GM23338 (cell line): ENCODE results near the gene ACAD8. TPM values are rescaled to one million over a fixed set of nuclear protein-coding genes. Genes with fewer than 3 reads are reported as not detected.
A peak's percentile ranks its signal among the peaks of the same experiment; 100 is the strongest.

Experiments used
- ATAC-seq: fragments of 200-7000 bp; cut with Tn5 transposase; 3 replicates; pipeline ENCODE4 v1.9.1; 2020
- DNase-seq: peaks from one replicate; pipeline ENCODE4 v3.0.0-alpha.2; 2015; ENCODE audit warnings: low spot score
- H2AFZ ChIP-seq: fragments of 200-600 bp; sonication (generic); 2 replicates; pipeline ENCODE4 v1.8.0; 2016; ENCODE audit warnings: antibody characterized with exemption, mild to moderate bottlenecking, moderate library complexity
- H3F3A ChIP-seq: fragments of 200-600 bp; sonication (generic); replicated peaks from 2 replicates; pipeline ENCODE4 v1.8.0; 2017; ENCODE audit warnings: antibody characterized with exemption, mixed run types, low read depth
- H3K27ac ChIP-seq: fragments of 200-600 bp; sonication (generic); 2 replicates; pipeline ENCODE4 v1.6.1; 2016; ENCODE audit warnings: low read depth
- H3K27me3 ChIP-seq: fragments of 200-600 bp; sonication (generic); 2 replicates; pipeline ENCODE4 v1.8.0; 2016; ENCODE audit warnings: mild to moderate bottlenecking, mixed run types, moderate library complexity; ENCODE audit not compliant: insufficient read depth
- H3K36me3 ChIP-seq: fragments of 200-600 bp; sonication (generic); 2 replicates; pipeline ENCODE4 v1.8.0; 2016; ENCODE audit warnings: mild to moderate bottlenecking; ENCODE audit not compliant: insufficient read depth
- H3K4me1 ChIP-seq: fragments of 200-600 bp; sonication (generic); 2 replicates; pipeline ENCODE4 v1.8.0; 2016; ENCODE audit warnings: mild to moderate bottlenecking, moderate library complexity; ENCODE audit not compliant: insufficient read depth
- H3K4me2 ChIP-seq: fragments of 200-600 bp; sonication (generic); 2 replicates; pipeline ENCODE4 v1.7.1; 2017; ENCODE audit warnings: mixed run types
- H3K4me3 ChIP-seq: fragments of 200-600 bp; sonication (generic); 2 replicates; pipeline ENCODE4 v1.6.1; 2016; ENCODE audit warnings: mixed run types
- H3K79me2 ChIP-seq: fragments of 200-600 bp; sonication (generic); replicated peaks from 2 replicates; pipeline ENCODE4 v1.8.0; 2017; ENCODE audit warnings: mild to moderate bottlenecking; ENCODE audit not compliant: insufficient read depth
- H3K9me2 ChIP-seq: fragments of 200-600 bp; sonication (generic); 2 replicates; pipeline ENCODE4 v1.8.0; 2017; ENCODE audit not compliant: insufficient read depth
- H4K20me1 ChIP-seq: fragments of 200-600 bp; sonication (generic); replicated peaks from 2 replicates; pipeline ENCODE4 v1.8.0; 2017; ENCODE audit warnings: mild to moderate bottlenecking; ENCODE audit not compliant: insufficient read depth
- H3K27ac Mint-ChIP-seq: 2 replicates; pipeline ENCODE4 v1.8.0; 2020; ENCODE audit warnings: inconsistent platforms, mild to moderate bottlenecking, moderate library complexity, mixed read lengths
- H3K27me3 Mint-ChIP-seq: 3 replicates; pipeline ENCODE4 v1.8.0; 2022; ENCODE audit warnings: low read depth, mild to moderate bottlenecking, moderate library complexity, mixed read lengths, inconsistent platforms; ENCODE audit not compliant: insufficient read depth, poor library complexity
- H3K36me3 Mint-ChIP-seq: 3 replicates; pipeline ENCODE4 v1.8.0; 2021; ENCODE audit warnings: low read depth, mild to moderate bottlenecking, inconsistent platforms, moderate library complexity, mixed read lengths
- H3K4me1 Mint-ChIP-seq: 3 replicates; pipeline ENCODE4 v1.8.0; 2020; ENCODE audit warnings: mild to moderate bottlenecking, inconsistent platforms, mixed read lengths
- H3K4me3 Mint-ChIP-seq: 3 replicates; pipeline ENCODE4 v1.8.0; 2021; ENCODE audit warnings: moderate library complexity, mild to moderate bottlenecking, inconsistent platforms, mixed read lengths
- H3K9me3 Mint-ChIP-seq: 3 replicates; pipeline ENCODE4 v1.8.0; 2020; ENCODE audit warnings: moderate library complexity, mild to moderate bottlenecking, inconsistent platforms, mixed read lengths
- EZH2 ChIP-seq: fragments of 200-600 bp; sonication (generic); IDR thresholded peaks from one replicate; pipeline ENCODE4 v1.8.0; 2017; ENCODE audit warnings: antibody characterized with exemption, mild to moderate bottlenecking, low read depth; ENCODE audit not compliant: unreplicated experiment
- JUNB ChIP-seq: IDR thresholded peaks from one replicate; pipeline ENCODE4 v1.6.1; 2016; ENCODE audit warnings: antibody characterized with exemption; ENCODE audit not compliant: unreplicated experiment
- NANOG ChIP-seq: IDR thresholded peaks from 2 replicates; pipeline ENCODE4 v1.6.1; 2016; ENCODE audit warnings: antibody characterized with exemption, borderline replicate concordance
- POLR2AphosphoS5 ChIP-seq: IDR thresholded peaks from 2 replicates; pipeline ENCODE4 v1.6.1; 2016; ENCODE audit warnings: antibody characterized with exemption, low read depth
- STAT1 ChIP-seq: IDR thresholded peaks from one replicate; pipeline ENCODE4 v1.6.1; 2016; ENCODE audit warnings: antibody characterized with exemption; ENCODE audit not compliant: unreplicated experiment
- ZNF114 ChIP-seq: fragments of 250-450 bp; sonication (Bioruptor Pico); IDR thresholded peaks from 2 replicates; pipeline ENCODE4 v1.5.0; 2020; ENCODE audit warnings: mild to moderate bottlenecking, moderate library complexity
- polyA plus RNA-seq: library from polyadenylated mRNA; unstranded; fragments of >200 nt; fragmentation: Nextera tagmentation; extraction: Ambion mirVana; gene quantifications from 2 replicates; pipeline ENCODE4 v1.2.1, GENCODE V29; 2016
- total RNA-seq: library from RNA; depleted of rRNA; stranded (reverse); fragments of >200 nt; shearing (Covaris generic); gene quantifications from 2 replicates; pipeline ENCODE4 v1.2.3, GENCODE V29; 2014
- TF ChIP-seq, protein P1 (sequence below): IDR thresholded peaks from 2 replicates; pipeline ENCODE4 v1.6.1; 2016; ENCODE audit warnings: antibody characterized with exemption
- TF ChIP-seq, protein P2 (sequence below), 2 experiments: fragments of 200-600 bp in 1 of 2; sonication (generic) in 1 of 2; conservative IDR thresholded peaks; 2 replicates each; pipeline versions ENCODE4 v1.5.1 to v1.6.1; 2016 to 2017; ENCODE audit warnings: antibody characterized with exemption in 2 of 2, low read depth in 2 of 2, mild to moderate bottlenecking in 2 of 2, moderate library complexity in 1 of 2
- TF ChIP-seq, protein P3 (sequence below): fragments of 250-450 bp; sonication (Bioruptor Pico); IDR thresholded peaks from 2 replicates; pipeline ENCODE4 v1.5.0; 2020; ENCODE audit warnings: mild to moderate bottlenecking, moderate library complexity
- TF ChIP-seq, protein P4 (sequence below): IDR thresholded peaks from one replicate; pipeline ENCODE4 v1.6.1; 2018; ENCODE audit warnings: antibody characterized with exemption; ENCODE audit not compliant: unreplicated experiment

ACAD8 gene
- total and polyA plus RNA-seq, 2 experiments from 2014 or later, result 43.2 to 65.4 TPM

DNA sequence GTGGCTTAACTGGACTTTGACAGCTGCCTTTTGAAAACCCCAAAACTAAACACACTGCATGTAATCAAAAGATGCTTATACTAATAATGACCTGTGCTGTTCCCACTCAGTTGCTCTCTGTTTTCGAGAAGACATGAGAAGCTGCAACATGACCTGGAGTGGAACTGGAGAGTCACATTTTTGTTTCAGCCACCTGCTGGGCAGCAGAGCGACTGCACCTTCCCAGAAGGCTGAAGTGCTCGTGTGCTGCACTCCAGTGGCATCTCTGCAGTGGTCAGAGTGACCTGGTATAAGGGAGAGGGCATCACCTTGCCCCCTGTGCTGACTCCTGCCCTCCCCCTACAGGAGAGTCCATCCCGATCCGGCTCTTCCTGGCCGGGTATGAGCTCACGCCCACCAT lies 8.8 kb upstream of the ACAD8 start:
- Mint-ChIP-seq H3K4me1 (peaks cover 9% of the 10 kb centered on the region; the same call in 2 of the 3 replicates), H3K36me3 (peaks cover 38% of the 10 kb centered on the region), H3K27ac (no peak overlapping the region), H3K9me3 (no peaks in the 10 kb centered on the region), H3K27me3 (no peaks in the 10 kb centered on the region), H3K4me3 (no peak overlapping the region)
- H3K27me3 ChIP-seq, result no peaks in the 10 kb centered on the region
- no peaks in the 10 kb centered on the region for H3K9me2 ChIP-seq
- DNase-seq, result peak; percentile 44
- no peaks in the 10 kb centered on the region for H3K4me1 ChIP-seq
- H3K79me2 ChIP-seq, result no peaks in the 10 kb centered on the region
- no peak overlapping the region for H3K4me2 ChIP-seq
- no peaks in the 10 kb centered on the region for H3F3A ChIP-seq
- no peak overlapping the region for H2AFZ ChIP-seq
- no peaks in the 10 kb centered on the region for H4K20me1 ChIP-seq
- peak; percentile 86 for ATAC-seq
- TF ChIP-seq STAT1, result no peak
- TF ChIP-seq, protein P1, sequence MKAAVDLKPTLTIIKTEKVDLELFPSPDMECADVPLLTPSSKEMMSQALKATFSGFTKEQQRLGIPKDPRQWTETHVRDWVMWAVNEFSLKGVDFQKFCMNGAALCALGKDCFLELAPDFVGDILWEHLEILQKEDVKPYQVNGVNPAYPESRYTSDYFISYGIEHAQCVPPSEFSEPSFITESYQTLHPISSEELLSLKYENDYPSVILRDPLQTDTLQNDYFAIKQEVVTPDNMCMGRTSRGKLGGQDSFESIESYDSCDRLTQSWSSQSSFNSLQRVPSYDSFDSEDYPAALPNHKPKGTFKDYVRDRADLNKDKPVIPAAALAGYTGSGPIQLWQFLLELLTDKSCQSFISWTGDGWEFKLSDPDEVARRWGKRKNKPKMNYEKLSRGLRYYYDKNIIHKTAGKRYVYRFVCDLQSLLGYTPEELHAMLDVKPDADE, result no peak
- no peak for TF ChIP-seq JUNB
- TF ChIP-seq ZNF114, result no peak
- TF ChIP-seq, protein P2, sequence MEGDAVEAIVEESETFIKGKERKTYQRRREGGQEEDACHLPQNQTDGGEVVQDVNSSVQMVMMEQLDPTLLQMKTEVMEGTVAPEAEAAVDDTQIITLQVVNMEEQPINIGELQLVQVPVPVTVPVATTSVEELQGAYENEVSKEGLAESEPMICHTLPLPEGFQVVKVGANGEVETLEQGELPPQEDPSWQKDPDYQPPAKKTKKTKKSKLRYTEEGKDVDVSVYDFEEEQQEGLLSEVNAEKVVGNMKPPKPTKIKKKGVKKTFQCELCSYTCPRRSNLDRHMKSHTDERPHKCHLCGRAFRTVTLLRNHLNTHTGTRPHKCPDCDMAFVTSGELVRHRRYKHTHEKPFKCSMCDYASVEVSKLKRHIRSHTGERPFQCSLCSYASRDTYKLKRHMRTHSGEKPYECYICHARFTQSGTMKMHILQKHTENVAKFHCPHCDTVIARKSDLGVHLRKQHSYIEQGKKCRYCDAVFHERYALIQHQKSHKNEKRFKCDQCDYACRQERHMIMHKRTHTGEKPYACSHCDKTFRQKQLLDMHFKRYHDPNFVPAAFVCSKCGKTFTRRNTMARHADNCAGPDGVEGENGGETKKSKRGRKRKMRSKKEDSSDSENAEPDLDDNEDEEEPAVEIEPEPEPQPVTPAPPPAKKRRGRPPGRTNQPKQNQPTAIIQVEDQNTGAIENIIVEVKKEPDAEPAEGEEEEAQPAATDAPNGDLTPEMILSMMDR (conservative IDR thresholded peaks at IDR 0.05; ENCODE audit: low read depth in 2 of 2), result peak; percentile 42 to 48
- TF ChIP-seq EZH2, result no peak
- peaks cover 12% of the 10 kb centered on the region; the same call in 1 of the 2 replicates for H3K36me3 ChIP-seq
- no peak overlapping the region for H3K4me3 ChIP-seq
- no peak overlapping the region for H3K27ac ChIP-seq

DNA sequence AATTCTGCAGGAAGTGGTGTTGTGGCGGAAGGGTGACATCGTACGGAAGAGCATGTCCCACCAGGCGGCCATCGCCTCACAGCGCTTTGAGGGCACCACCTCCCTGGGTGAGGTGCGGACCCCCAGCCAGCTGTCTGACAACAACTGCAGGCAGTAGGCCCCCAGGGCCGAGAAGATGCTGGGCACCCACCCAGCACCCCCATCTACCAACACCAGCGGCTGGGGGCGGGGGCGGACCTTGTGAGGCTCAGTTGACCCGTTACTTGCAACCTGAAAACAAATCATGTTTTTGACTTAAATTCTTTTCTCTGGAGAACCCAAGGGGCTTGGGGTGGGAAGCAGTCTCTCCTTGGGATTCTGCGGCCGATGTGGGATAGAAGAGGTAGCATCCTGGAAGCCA lies 7.9 kb upstream of the ACAD8 start:
- no peaks in the 10 kb centered on the region for H3K9me2 ChIP-seq
- no peaks in the 10 kb centered on the region for H3K79me2 ChIP-seq
- H3K36me3 ChIP-seq, result peaks cover 20% of the 10 kb centered on the region
- H3F3A ChIP-seq, result no peaks in the 10 kb centered on the region
- no peak overlapping the region for H2AFZ ChIP-seq
- no peaks in the 10 kb centered on the region for H3K4me1 ChIP-seq
- DNase-seq (no peak), ATAC-seq (no peak)
- H3K27me3 ChIP-seq, result no peaks in the 10 kb centered on the region
- H4K20me1 ChIP-seq, result no peaks in the 10 kb centered on the region
- no peak overlapping the region for H3K4me3 ChIP-seq
- Mint-ChIP-seq H3K27me3 (no peaks in the 10 kb centered on the region), H3K9me3 (no peaks in the 10 kb centered on the region), H3K36me3 (peaks cover 45% of the 10 kb centered on the region), H3K27ac (no peak overlapping the region), H3K4me1 (peaks cover 9% of the 10 kb centered on the region; the same call in 2 of the 3 replicates), H3K4me3 (no peak overlapping the region)
- H3K4me2 ChIP-seq, result no peak overlapping the region
- H3K27ac ChIP-seq, result no peak overlapping the region
- TF ChIP-seq ZNF114, result no peak
- no peak for TF ChIP-seq POLR2AphosphoS5
- TF ChIP-seq, protein P3, sequence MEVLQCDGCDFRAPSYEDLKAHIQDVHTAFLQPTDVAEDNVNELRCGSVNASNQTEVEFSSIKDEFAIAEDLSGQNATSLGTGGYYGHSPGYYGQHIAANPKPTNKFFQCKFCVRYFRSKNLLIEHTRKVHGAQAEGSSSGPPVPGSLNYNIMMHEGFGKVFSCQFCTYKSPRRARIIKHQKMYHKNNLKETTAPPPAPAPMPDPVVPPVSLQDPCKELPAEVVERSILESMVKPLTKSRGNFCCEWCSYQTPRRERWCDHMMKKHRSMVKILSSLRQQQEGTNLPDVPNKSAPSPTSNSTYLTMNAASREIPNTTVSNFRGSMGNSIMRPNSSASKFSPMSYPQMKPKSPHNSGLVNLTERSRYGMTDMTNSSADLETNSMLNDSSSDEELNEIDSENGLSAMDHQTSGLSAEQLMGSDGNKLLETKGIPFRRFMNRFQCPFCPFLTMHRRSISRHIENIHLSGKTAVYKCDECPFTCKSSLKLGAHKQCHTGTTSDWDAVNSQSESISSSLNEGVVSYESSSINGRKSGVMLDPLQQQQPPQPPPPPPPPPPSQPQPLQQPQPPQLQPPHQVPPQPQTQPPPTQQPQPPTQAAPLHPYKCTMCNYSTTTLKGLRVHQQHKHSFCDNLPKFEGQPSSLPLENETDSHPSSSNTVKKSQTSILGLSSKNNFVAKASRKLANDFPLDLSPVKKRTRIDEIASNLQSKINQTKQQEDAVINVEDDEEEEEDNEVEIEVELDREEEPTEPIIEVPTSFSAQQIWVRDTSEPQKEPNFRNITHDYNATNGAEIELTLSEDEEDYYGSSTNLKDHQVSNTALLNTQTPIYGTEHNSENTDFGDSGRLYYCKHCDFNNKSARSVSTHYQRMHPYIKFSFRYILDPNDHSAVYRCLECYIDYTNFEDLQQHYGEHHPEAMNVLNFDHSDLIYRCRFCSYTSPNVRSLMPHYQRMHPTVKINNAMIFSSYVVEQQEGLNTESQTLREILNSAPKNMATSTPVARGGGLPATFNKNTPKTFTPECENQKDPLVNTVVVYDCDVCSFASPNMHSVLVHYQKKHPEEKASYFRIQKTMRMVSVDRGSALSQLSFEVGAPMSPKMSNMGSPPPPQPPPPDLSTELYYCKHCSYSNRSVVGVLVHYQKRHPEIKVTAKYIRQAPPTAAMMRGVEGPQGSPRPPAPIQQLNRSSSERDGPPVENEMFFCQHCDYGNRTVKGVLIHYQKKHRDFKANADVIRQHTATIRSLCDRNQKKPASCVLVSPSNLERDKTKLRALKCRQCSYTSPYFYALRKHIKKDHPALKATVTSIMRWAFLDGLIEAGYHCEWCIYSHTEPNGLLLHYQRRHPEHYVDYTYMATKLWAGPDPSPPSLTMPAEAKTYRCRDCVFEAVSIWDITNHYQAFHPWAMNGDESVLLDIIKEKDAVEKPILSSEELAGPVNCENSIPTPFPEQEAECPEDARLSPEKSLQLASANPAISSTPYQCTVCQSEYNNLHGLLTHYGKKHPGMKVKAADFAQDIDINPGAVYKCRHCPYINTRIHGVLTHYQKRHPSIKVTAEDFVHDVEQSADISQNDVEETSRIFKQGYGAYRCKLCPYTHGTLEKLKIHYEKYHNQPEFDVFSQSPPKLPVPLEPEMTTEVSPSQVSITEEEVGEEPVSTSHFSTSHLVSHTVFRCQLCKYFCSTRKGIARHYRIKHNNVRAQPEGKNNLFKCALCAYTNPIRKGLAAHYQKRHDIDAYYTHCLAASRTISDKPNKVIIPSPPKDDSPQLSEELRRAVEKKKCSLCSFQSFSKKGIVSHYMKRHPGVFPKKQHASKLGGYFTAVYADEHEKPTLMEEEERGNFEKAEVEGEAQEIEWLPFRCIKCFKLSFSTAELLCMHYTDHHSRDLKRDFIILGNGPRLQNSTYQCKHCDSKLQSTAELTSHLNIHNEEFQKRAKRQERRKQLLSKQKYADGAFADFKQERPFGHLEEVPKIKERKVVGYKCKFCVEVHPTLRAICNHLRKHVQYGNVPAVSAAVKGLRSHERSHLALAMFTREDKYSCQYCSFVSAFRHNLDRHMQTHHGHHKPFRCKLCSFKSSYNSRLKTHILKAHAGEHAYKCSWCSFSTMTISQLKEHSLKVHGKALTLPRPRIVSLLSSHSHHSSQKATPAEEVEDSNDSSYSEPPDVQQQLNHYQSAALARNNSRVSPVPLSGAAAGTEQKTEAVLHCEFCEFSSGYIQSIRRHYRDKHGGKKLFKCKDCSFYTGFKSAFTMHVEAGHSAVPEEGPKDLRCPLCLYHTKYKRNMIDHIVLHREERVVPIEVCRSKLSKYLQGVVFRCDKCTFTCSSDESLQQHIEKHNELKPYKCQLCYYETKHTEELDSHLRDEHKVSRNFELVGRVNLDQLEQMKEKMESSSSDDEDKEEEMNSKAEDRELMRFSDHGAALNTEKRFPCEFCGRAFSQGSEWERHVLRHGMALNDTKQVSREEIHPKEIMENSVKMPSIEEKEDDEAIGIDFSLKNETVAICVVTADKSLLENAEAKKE, result no peak
- TF ChIP-seq, protein P4, sequence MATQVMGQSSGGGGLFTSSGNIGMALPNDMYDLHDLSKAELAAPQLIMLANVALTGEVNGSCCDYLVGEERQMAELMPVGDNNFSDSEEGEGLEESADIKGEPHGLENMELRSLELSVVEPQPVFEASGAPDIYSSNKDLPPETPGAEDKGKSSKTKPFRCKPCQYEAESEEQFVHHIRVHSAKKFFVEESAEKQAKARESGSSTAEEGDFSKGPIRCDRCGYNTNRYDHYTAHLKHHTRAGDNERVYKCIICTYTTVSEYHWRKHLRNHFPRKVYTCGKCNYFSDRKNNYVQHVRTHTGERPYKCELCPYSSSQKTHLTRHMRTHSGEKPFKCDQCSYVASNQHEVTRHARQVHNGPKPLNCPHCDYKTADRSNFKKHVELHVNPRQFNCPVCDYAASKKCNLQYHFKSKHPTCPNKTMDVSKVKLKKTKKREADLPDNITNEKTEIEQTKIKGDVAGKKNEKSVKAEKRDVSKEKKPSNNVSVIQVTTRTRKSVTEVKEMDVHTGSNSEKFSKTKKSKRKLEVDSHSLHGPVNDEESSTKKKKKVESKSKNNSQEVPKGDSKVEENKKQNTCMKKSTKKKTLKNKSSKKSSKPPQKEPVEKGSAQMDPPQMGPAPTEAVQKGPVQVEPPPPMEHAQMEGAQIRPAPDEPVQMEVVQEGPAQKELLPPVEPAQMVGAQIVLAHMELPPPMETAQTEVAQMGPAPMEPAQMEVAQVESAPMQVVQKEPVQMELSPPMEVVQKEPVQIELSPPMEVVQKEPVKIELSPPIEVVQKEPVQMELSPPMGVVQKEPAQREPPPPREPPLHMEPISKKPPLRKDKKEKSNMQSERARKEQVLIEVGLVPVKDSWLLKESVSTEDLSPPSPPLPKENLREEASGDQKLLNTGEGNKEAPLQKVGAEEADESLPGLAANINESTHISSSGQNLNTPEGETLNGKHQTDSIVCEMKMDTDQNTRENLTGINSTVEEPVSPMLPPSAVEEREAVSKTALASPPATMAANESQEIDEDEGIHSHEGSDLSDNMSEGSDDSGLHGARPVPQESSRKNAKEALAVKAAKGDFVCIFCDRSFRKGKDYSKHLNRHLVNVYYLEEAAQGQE, result no peak
- TF ChIP-seq NANOG, result no peak
